T-helper 22 cell (primary cell): ENCODE results near the gene EZH1.

ENCODE experiments used
- DNase-seq: peaks from one replicate; pipeline ENCODE4 v3.0.0-alpha.2; 2020; ENCODE audit warnings: low read depth

Gene EZH1

DNA sequence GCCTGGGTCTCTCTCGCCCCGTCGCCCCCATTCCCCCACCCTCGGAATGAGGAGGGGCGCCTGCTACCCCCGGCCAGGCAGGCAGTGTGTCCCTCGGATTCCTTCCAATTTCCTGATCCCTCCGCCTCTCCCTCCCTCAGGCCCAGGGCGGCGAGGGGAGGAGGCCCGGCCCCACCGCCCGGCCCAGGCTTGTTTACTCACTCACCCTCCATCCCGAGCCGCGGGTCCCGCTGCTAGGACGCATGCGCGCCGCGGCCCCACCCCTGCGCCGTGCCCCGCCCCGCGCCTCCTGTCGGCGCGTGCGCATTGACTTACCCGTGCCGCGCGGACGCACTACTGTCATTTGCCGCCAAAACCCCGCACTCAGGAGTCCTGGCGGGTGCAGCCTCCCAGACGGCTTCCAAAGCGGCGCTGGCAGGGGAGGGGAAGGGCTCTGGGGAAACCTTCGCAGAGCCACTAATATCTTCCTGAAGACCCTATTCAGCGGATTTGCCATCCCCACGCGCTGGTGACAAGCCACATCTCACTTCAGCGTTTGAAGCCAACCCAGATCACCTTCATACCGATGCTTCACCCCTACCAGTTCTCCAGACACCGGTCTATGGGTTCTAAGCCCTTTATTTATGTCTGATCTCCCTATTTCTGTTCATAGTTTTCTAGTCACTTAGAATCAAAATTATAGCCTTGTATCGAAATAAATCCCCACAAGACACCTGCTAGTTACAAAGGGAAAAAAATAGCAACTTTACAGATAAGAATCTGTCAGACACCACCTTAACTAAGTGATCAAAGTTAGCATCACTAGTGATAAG is at the start of gene EZH1:
TSS of gene EZH1 (minus strand) at position 235 of the 812 bp plus-strand sequence. CDS start 16,099 bp downstream, outside the sequence.
- DNase-seq = peak; percentile 81

GRCh38 chr17:42792545-42792944 is 47.7 kb upstream of the EZH1 start:
- no peak for DNase-seq

DNA sequence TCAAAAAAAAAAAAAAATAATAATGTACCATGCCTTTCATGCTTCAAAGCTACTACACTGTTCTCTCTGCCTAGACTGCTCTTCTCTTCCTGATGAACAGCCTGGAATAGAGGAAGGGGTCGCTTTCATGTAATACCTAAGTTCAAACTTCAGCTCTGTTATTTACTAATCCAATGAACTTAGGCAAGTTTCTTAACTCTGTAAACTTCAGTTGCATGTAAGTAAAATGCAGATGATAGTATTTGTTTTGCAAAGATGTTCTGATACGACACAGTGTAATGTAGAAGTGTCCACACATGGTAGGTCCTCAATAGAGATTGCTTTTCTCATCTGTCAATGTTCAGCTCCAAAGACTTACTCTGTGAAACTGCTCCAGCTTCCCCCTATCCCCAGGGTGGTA is 47.1 kb upstream of the EZH1 start:
- no peak for DNase-seq

- no peak for DNase-seq
Measured at GRCh38 chr17:42787266-42787665, 42.4 kb upstream of the EZH1 start.

DNA sequence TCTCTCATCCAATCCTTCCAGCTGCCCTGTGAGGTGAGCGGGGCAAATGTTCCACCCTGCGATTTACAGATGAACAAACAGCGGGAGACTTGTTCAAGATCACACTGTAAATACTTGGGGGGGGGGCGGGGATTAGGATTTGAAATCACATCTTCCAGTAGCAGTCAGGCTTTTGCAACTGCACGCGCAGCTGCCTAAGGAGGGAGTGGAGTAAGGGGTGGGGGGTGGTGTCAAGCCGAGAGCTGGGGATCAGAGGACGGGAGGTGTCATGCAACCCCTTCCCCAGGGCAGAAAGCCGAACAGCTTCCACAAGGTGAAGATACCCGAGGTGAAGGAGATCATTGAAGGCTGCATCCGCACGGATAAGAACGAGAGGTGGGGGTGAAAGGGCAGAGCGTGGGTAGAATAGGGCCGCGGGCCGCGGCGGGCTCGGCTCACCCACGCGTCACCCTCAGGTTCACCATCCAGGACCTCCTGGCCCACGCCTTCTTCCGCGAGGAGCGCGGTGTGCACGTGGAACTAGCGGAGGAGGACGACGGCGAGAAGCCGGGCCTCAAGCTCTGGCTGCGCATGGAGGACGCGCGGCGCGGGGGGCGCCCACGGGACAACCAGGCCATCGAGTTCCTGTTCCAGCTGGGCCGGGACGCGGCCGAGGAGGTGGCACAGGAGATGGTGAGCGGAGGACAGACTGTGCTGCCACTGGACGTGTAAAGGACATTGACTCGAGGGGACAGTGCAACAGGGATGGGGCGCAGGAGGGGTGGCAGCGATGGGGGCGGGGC is 40.2 kb upstream of the EZH1 start:
- DNase-seq = no peak

DNA sequence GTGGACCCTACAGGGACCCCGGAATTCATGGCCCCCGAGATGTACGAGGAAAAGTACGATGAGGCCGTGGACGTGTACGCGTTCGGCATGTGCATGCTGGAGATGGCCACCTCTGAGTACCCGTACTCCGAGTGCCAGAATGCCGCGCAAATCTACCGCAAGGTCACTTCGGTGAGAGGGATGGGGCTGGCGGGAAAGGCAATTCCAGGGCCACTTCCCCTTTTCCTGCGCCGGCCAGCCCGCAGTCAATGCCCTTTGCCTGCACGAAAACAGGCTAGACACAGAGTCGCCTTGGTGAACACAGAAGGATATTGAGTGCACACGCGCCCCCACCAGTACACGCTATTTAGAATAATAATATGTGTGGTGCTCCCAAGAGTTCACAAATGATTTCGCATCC is 39.6 kb upstream of the EZH1 start:
- no peak for DNase-seq

DNA sequence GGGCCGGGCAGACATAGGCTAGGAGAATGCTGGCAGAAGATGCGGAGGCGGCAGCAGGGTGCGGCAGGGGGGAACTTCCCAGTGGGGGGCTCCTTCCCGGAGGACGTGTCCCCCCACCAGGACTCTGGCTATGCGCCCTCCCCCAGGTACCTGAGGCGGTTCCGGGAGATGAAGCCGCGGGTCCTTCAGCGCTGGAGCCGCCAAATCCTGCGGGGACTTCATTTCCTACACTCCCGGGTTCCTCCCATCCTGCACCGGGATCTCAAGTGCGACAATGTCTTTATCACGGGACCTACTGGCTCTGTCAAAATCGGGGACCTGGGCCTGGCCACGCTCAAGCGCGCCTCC is 38.9 kb upstream of the EZH1 start:
- DNase-seq = no peak

- no peak for DNase-seq
Measured at GRCh38 chr17:42783062-42783790, 38.4 kb upstream of the EZH1 start.

- DNase-seq = no peak
Measured at GRCh38 chr17:42782166-42783061, 37.6 kb upstream of the EZH1 start.

GRCh38 chr17:42781639-42782165 is 36.9 kb upstream of the EZH1 start:
- no peak for DNase-seq

GRCh38 chr17:42780851-42781638 is 36.2 kb upstream of the EZH1 start:
- no peak for DNase-seq

DNA sequence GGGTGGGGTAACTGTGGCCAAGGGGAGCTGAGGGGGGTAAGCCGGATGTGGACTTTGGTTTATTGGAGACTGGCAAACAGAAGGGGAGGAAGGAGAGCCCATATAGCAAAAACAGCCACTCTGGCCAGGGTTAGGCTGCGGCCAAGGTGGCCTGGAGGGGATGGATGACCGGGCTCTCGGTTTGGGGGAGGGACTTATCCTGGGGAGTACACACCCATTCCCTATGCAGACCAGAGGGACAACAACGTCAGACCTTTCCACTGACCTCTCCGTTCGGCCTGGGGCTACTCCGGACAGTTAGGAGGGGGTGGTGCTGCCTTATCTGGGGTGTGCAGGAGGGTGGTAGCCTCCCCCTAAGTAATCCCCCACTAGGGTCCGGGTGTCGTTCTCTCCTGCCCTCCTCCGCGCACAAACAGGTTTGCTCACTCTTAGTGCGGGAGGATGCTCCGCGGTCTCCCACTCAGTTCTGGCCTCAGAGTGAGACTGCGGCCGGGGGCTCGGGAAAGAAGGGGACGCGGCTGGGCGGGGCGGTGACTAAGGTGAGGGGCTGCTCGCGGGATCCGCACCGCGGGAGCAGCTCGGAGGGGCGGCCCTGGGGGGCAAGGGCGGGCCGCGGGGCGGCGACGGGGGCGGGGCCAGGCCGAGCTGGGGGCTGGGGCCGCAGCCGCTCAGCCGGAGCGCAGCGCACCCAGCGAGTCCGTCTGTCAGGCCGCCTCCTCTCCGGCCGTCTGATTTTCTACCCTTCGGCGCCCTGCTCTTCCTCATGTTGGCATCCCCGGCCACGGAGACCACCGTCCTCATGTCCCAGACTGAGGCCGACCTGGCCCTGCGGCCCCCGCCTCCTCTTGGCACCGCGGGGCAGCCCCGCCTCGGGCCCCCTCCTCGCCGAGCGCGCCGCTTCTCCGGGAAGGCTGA is 35.4 kb upstream of the EZH1 start, which contains the start of gene WNK4:
TSS of gene WNK4 (plus strand) at position 675 of the 915 bp plus-strand sequence. CDS start at position 764, 89 bp downstream.
- DNase-seq = no peak

DNA sequence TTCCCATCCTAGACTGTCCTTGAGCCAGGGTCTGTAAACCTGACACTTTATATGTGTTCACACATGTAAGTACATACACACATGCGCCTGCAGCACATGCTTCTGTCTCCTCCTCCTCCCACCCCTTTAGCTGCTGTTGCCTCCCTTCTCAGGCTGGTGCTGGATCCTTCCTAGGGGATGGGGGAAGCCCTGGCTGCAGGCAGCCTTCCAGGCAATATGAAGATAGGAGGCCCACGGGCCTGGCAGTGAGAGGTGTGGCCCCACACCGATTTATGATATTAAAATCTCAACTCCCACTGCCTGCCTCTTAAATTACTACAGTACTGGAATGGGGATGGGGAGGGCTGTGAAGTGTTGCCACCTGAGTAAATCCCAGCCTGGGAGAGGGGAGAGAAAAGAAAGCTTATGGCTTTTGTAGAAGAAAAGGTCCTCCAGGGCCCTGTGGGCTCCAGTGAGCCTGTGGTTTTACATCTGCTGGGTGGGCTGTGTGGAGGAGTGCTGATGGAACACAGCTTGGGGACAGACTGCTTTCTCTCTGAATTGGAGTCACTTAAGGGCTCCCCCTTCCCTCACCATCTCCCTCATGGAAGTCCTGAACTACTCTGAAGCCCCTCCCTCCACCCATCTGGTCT is 34.6 kb upstream of the EZH1 start:
- no peak for DNase-seq

GRCh38 chr17:42778570-42778969 is 33.7 kb upstream of the EZH1 start:
- no peak for DNase-seq

DNA sequence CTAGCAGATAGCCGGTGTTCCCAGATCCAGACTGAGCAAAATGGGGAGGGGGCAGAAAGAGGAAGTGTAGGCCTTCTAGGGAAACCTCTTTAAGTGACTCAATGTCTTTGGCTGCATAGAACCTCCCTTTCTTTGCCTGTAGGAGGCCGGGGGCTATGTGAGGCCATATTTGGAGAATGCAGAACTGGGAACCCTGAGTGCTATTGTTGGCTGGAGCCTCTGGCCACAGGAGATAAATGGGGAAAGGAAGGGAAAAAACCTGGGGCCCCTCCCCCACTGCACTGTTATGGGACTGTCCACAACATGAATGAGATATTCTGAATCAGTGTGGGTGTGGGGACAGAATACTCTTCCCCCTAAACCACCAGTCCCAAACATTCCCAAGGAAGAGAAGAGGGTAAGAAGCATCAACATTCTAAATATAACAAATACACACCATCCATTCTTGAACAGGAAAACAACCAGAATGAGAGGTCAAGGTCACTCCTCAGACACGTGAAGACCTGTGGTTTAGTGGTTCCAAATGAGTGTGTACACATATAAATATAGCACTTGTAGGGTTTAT is 30.8 kb upstream of the EZH1 start:
- DNase-seq = no peak

DNA sequence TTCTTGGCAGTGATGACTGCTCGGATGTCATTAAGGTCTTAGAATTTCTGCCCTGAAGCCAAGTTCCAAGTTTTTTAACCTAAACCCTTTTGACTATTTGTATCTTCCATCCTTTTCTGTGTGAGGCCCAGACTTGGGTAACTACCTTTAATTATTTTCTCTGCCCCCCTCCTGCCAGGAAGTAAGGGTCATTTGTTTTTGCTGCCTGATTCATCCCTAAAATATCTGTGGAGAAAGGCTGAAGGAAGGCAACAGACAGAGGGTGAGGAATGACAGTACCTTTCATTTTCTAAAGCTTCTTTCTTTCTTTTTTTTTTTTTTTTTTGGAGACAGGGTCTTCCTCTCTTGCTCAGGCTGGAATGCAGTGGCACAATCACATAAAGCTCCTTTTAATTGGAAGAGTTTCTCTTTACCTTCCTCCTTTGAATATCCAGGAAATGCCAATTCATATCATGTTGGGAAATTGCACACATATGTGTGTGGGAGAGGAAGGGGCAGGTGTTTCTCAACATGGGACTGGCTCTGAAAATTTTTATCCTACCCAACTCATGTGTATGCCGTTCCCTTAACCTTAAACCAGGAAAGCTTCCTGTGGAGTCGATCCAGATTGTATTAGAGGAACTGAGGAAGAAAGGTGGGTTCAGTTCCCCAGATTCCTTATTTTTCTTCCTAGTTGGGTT is 29.4 kb upstream of the EZH1 start:
- DNase-seq = no peak

- peak; percentile 53 for DNase-seq
Measured at GRCh38 chr17:42773290-42774035, 28.6 kb upstream of the EZH1 start, which contains the start of gene VPS25. VPS25 (plus strand) TSS chr17:42773449; CDS start chr17:42773476, 27 bp downstream.
